ENCODE data around the gene SCGB1D1.
"Not testable (repeated sequence)": the region's sequence is repeated elsewhere in the genome, so short reads cannot be mapped to it uniquely, and the experiment has no call there.

The SCGB1D1 gene

GRCh38 chr11:62166371-62166770 is 23.6 kb upstream of the SCGB1D1 start:
- DNase-seq (ENCODE audit: low spot score), result no peak

- DNase-seq (ENCODE audit: low spot score), result no peak
Observed at GRCh38 chr11:62169448-62169847, 20.6 kb upstream of the SCGB1D1 start.

DNA sequence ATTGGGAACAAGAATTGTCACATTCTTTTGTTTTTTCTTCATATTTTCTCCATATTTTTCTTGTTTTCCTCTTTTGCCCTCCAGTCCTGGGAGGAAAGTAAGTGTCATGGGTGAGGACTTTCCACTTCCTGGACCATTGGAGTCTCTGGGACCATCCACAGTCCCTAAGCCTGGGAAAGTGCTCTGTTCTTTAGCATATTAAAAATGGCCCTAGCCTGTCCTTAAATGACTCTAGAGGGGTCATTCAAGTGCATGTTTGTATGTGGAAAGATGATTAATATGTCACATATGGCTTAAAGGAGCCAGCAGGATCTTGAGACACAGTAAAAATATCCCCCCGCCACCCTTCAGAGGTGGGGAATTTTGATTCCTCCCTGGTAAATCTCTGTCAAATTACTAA is 20.1 kb upstream of the SCGB1D1 start:
- DNase-seq (ENCODE audit: low spot score), result no peak

- DNase-seq (ENCODE audit: low spot score), result peak; percentile 93
Observed at GRCh38 chr11:62171261-62171723, 18.7 kb upstream of the SCGB1D1 start.

- DNase-seq (ENCODE audit: low spot score), result no peak
Observed at GRCh38 chr11:62172294-62172693, 17.7 kb upstream of the SCGB1D1 start.

GRCh38 chr11:62176766-62177165 is 13.2 kb upstream of the SCGB1D1 start:
- DNase-seq (ENCODE audit: low spot score), result no peak

DNA sequence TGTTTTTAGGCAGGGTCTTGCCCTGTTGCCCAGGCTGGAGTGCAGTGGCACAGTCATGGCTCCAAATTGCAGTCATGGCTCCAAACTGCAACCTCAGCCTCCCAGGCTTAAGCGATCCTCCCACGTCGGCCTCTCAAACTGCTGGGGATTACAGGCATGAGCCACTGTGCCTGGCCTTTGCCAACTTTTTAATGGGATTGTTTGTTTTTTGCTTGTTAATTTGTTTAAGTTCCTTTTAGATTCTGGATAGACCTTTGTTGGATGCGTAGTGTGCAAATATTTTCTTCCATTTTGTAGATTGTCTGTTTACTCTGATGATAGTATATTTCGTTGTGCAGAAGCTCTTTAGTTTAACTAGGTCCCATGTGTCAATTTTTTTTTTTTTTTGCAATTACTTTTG is 10.0 kb upstream of the SCGB1D1 start:
- DNase-seq (ENCODE audit: low spot score), result no peak

DNA sequence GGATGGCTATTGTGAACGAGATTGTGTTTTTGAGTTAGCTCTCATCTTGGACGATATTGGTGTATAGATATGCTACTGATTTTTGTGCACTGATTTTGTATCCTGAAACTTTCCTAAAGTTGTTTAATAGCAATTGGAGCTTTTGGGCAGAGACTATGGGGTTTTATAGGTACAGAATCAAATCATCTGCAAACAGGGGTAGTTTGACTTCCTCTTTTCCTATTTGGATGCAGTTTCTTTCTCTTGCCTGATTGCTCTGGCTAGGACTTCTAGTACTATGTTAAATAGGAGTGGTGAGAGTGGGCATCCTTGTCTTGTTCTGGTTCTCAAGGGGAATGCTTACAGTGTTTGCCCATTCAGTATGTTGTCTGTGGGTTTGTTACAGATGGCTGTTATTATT is 8.9 kb upstream of the SCGB1D1 start:
- DNase-seq (ENCODE audit: low spot score), result no peak

- DNase-seq (ENCODE audit: low spot score), result no peak
Observed at GRCh38 chr11:62182147-62182891, 7.7 kb upstream of the SCGB1D1 start.

DNA sequence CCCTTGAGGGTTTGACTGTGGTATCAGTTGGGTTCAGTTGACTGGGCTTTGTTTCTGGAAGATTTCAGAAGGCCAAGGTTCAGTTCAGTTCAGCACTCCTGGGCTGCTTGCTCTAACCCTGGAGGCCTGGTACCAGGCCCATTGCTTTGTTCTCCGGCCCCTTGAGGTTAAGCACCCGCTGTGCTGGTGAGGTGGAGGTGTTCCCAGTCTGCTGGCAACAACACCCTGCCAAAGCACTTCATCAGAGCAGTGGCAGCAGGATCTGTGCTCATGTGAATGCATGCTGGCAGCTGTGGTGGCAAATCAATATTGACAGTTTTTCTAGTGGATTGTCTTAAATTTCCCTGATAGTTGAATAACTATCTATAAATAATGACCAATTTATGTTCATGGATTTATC is 3.8 kb upstream of the SCGB1D1 start:
- no peak for DNase-seq (ENCODE audit: low spot score)

GRCh38 chr11:62193952-62194351 is 3.9 kb downstream of the SCGB1D1 start:
- DNase-seq (ENCODE audit: low spot score), result no peak

- DNase-seq (ENCODE audit: low spot score), result not testable (repeated sequence)
Observed at GRCh38 chr11:62195010-62195409, 5.0 kb downstream of the SCGB1D1 start.

DNA sequence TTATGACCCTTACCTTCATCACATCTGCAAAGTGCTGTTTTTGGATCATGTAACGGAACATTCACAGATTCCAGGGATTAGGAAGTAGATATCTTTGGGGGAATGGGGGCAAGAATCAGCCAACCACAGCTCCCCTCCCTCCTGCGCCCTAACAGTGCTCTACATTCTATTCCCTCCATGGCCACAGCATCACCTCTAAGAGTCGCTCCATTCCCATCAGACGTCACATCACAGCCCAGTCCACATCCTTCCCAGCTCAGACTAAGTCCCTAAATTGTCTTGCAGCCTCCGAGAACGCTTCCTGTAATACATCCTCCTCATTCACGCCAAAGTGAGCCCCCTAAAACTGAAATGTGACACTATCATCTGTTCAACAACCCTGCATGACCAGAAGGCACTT is 5.9 kb downstream of the SCGB1D1 start:
- no peak for DNase-seq (ENCODE audit: low spot score)

DNA sequence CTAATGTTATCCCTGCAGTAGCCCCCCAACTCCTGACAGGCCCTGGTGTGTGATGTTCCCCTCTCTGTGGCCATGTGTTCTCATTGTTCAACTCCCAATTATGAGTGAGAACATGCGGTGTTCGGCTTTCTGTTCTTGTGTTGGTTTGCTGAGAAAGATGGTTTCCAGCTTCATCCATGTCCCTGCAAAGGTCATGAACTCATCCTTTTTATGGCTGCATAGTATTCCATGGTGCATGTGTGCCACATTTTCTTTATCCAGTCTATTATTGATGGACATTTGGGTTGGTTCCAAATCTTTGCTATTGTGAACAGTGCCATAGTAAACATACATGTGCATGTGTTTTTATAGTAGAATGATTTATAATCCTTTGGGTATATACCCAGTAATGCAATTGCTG is 7.4 kb downstream of the SCGB1D1 start:
- not testable (repeated sequence) for DNase-seq (ENCODE audit: low spot score)

GRCh38 chr11:62201376-62201775 is 11.4 kb downstream of the SCGB1D1 start:
- DNase-seq (ENCODE audit: low spot score), result no peak

GRCh38 chr11:62202910-62203309 is 12.9 kb downstream of the SCGB1D1 start:
- no peak for DNase-seq (ENCODE audit: low spot score)

GRCh38 chr11:62204430-62204829 is 14.4 kb downstream of the SCGB1D1 start:
- no peak for DNase-seq (ENCODE audit: low spot score)

GRCh38 chr11:62205441-62205840 is 15.4 kb downstream of the SCGB1D1 start:
- no peak for DNase-seq (ENCODE audit: low spot score)

GRCh38 chr11:62206276-62207066 is 16.5 kb downstream of the SCGB1D1 start:
- DNase-seq (ENCODE audit: low spot score), result not testable (repeated sequence)

- DNase-seq (ENCODE audit: low spot score), result peak; percentile 23
Observed at GRCh38 chr11:62208785-62209144, 18.7 kb downstream of the SCGB1D1 start.

- no peak for DNase-seq (ENCODE audit: low spot score)
Observed at GRCh38 chr11:62217191-62217748, 27.3 kb downstream of the SCGB1D1 start.

- DNase-seq (ENCODE audit: low spot score), result no peak
Observed at GRCh38 chr11:62221498-62221897, 31.5 kb downstream of the SCGB1D1 start.

GRCh38 chr11:62223095-62223494 is 33.1 kb downstream of the SCGB1D1 start:
- no peak for DNase-seq (ENCODE audit: low spot score)

Data from Ammon's horn (tissue), 1 donor.